ENCODE data around the gene CACNB2. TPM values are rescaled to one million over a fixed set of nuclear protein-coding genes. Genes with fewer than 3 reads are reported as not detected.

The CACNB2 gene
- total and polyA plus RNA-seq, 4 donors = 0.90 to 23.9 (median 3.7) TPM

DNA sequence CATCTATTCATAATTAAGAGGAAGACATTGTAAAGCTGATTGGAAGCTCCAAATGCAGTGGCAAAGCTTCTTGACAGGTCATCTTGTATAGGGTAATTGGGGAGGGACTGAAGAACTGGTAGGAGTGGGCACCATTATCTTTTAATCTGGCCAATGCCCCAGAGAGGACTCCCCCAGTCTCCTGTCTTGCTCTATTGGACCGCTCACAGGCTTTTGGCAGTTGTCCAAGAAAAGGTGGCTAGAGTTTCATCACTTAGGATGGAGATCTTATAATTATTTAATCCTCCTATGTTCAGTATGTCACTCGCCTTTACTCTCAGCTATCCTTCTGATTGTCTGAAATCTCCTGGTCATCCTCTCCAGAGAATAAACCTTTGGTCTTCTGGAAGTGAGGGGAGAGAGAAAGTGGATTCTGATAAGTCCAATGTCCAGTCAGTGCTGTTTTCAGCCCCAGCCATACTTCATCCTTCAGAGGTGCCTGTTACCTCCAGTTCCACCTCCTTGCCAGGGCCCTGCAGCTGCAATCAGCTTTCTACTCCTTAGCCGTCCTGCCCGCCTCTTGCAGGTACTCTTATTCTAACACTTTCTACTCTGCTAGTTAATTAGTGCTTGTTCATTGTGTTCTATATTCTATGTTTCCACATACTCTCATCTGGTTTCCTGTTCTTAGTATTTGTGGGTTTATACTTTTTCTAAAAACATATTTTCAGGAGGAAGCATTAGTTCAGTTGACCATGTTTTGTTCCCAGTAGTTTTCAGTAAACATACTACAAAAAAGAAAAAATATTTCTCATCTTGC lies 269.6 kb downstream of the CACNB2 start:
- Histone ChIP-seq H3K9ac (ENCODE audit: insufficient read depth in 1 of 2, low read length in 2 of 2) (no peak overlapping the region), H3K4me3 (no peak overlapping the region), H3K27me3 (ENCODE audit: control insufficient read depth in 3 of 3, insufficient read depth in 3 of 3, low read length in 2 of 3) (no peaks in the 10 kb centered on the region), H3K27ac (ENCODE audit: low read depth in 1 of 2, low read length in 1 of 2) (no peak overlapping the region), H3K36me3 (ENCODE audit: control insufficient read depth in 4 of 4, insufficient read depth in 4 of 4, low read length in 4 of 4) (peaks cover 0 to 2% (median 0%) of the 10 kb centered on the region in 4 donors), H3K9me3 (ENCODE audit: control insufficient read depth in 4 of 4, insufficient read depth in 3 of 4, low read length in 3 of 4) (peaks cover 0 to 1% (median 0%) of the 10 kb centered on the region in 4 donors), H3K4me1 (ENCODE audit: control insufficient read depth in 5 of 5, insufficient read depth in 5 of 5, low read length in 5 of 5) (peaks cover 0 to 5% (median 3%) of the 10 kb centered on the region in 5 donors)
- TF ChIP-seq, protein P1, sequence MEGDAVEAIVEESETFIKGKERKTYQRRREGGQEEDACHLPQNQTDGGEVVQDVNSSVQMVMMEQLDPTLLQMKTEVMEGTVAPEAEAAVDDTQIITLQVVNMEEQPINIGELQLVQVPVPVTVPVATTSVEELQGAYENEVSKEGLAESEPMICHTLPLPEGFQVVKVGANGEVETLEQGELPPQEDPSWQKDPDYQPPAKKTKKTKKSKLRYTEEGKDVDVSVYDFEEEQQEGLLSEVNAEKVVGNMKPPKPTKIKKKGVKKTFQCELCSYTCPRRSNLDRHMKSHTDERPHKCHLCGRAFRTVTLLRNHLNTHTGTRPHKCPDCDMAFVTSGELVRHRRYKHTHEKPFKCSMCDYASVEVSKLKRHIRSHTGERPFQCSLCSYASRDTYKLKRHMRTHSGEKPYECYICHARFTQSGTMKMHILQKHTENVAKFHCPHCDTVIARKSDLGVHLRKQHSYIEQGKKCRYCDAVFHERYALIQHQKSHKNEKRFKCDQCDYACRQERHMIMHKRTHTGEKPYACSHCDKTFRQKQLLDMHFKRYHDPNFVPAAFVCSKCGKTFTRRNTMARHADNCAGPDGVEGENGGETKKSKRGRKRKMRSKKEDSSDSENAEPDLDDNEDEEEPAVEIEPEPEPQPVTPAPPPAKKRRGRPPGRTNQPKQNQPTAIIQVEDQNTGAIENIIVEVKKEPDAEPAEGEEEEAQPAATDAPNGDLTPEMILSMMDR (IDR thresholded peaks at IDR 0.05; ENCODE audit: control extremely low read depth, extremely low read depth) = no peak
- WGBS, 2 donors = 42 to 64% methylated on average over 4 of the region's 4 CpGs
- no peak for DNase-seq
- ATAC-seq (ENCODE audit: insufficient read depth, low FRiP score) = no peak

DNA sequence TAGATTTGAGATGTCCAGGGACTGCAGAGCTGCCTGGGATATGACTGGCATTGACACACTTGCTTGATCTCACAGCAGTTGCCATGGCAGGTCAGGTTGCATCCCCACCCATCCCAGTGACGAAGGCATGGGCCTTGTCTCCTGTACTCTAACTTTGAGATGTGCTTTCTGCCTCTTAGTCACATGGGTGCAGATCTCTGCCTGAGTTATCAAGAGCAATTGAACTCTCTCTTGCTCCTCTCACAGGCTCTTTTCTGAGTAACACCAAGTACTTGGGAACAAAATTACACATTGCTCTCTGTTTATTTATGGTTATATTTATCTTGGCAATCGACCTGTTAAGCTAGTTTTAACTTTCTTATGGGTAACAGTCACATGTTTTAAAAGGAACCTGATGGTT lies 273.8 kb downstream of the CACNB2 start:
- peak in 2 of 3 donors; percentile 16 to 60 for DNase-seq
- no peaks in the 10 kb centered on the region for H3K27me3 ChIP-seq (ENCODE audit: control insufficient read depth in 3 of 3, insufficient read depth in 3 of 3, low read length in 2 of 3)
- peaks cover 0 to 1% (median 0%) of the 10 kb centered on the region in 4 donors for H3K9me3 ChIP-seq (ENCODE audit: control insufficient read depth in 4 of 4, insufficient read depth in 3 of 4, low read length in 3 of 4)
- H3K4me1 ChIP-seq (ENCODE audit: control insufficient read depth in 5 of 5, insufficient read depth in 5 of 5, low read length in 5 of 5) = peaks cover 0 to 10% (median 5%) of the 10 kb centered on the region in 5 donors
- H3K36me3 ChIP-seq (ENCODE audit: control insufficient read depth in 4 of 4, insufficient read depth in 4 of 4, low read length in 4 of 4) = no peaks in the 10 kb centered on the region
- no peak overlapping the region for H3K9ac ChIP-seq (ENCODE audit: insufficient read depth in 1 of 2, low read length in 2 of 2)
- peak overlapping the region; percentile 38 to 57 for H3K27ac ChIP-seq (ENCODE audit: low read depth in 1 of 2, low read length in 1 of 2)
- TF ChIP-seq, protein P1 (IDR thresholded peaks at IDR 0.05; ENCODE audit: control extremely low read depth, extremely low read depth) = no peak
- peak; percentile 68 for ATAC-seq (ENCODE audit: insufficient read depth, low FRiP score)
- 39 to 68% methylated on average over 2 of the region's 2 CpGs for WGBS, 2 donors
- H3K4me3 ChIP-seq = no peak overlapping the region

DNA sequence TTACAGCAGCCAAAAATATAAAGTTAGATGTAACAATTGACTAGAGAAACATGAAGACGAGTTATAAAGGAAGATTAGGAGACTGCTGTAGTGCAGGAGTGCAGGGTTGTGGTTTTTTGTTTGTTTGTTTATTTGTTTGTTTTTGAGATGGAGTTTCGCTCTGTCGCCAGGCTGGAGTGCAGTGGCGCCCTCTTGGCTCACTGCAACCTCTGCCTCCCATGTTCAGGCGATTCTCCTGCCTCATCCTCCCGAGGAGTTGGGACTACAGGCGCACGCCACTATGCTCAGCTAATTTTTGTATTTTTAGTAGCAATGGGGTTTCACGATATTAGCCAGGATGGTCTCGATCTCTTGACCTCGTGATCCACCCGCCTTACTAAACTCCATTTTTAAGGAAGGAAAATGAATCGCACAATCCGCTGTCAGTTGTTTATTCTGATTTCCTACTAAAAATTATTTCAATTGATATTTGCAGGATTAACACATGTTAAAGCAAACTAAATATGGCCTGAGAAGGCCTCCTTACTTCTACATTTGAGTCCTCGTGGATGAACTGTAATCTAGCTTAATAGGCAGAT lies 277.8 kb downstream of the CACNB2 start:
- Histone ChIP-seq H3K27me3 (ENCODE audit: control insufficient read depth in 3 of 3, insufficient read depth in 3 of 3, low read length in 2 of 3) (no peaks in the 10 kb centered on the region), H3K9me3 (ENCODE audit: control insufficient read depth in 4 of 4, insufficient read depth in 3 of 4, low read length in 3 of 4) (peaks cover 0 to 1% (median 0%) of the 10 kb centered on the region in 4 donors), H3K27ac (ENCODE audit: low read depth in 1 of 2, low read length in 1 of 2) (no peak overlapping the region), H3K4me3 (no peak overlapping the region), H3K4me1 (ENCODE audit: control insufficient read depth in 5 of 5, insufficient read depth in 5 of 5, low read length in 5 of 5) (peaks cover 0 to 7% (median 2%) of the 10 kb centered on the region in 5 donors), H3K36me3 (ENCODE audit: control insufficient read depth in 4 of 4, insufficient read depth in 4 of 4, low read length in 4 of 4) (no peaks in the 10 kb centered on the region), H3K9ac (ENCODE audit: insufficient read depth in 1 of 2, low read length in 2 of 2) (no peak overlapping the region)
- ATAC-seq (ENCODE audit: insufficient read depth, low FRiP score) (no peak), DNase-seq (no peak)
- 85 to 88% methylated on average over 15 of the region's 15 CpGs for WGBS, 2 donors
- TF ChIP-seq, protein P1 (IDR thresholded peaks at IDR 0.05; ENCODE audit: control extremely low read depth, extremely low read depth) = no peak

Data from lung (tissue), 12 donors.